HL-60 (cell line): Measurements from ENCODE around the gene CHD2.

ENCODE experiments used
- CTCF ChIP-seq: IDR thresholded peaks from one replicate; pipeline ENCODE4 v1.5.1; 2011; ENCODE audit warnings: low read length, control low read depth, inconsistent platforms; ENCODE audit not compliant: insufficient read depth
- REST ChIP-seq: IDR thresholded peaks from 2 replicates; pipeline ENCODE4 v1.6.1; 2012; ENCODE audit warnings: low read depth; ENCODE audit not compliant: insufficient replicate concordance

GRCh38 chr15:93020976-93021772 is 121.0 kb downstream of the CHD2 start:
- TF ChIP-seq CTCF (no peak), REST (no peak)
